ENCODE results near the gene FCGR3A.
"Not testable (repeated sequence)": the region's sequence is repeated elsewhere in the genome, so short reads cannot be mapped to it uniquely, and the experiment has no call there.

GRCh38 chr1:161566602-161566960 is 17.0 kb upstream of the FCGR3A start:
- not testable (repeated sequence) for TF ChIP-seq CTCF (conservative IDR thresholded peaks at IDR 0.05; ENCODE audit: low read length); EZH2phosphoT487 (IDR thresholded peaks at IDR 0.05; ENCODE audit: borderline replicate concordance, low read depth, low read length)

All from OCI-LY7 (cell line).